Activated CD4-positive, alpha-beta T cell treated with anti-CD3 and anti-CD28 coated beads, Interleukin-2, amount 50 U/mL, for 1 hour (primary cell): Measurements from ENCODE around the gene TAF4.

Experiments used
- DNase-seq: peaks from one replicate; pipeline ENCODE4 v3.0.0-alpha.2; 2020

The TAF4 gene

DNA sequence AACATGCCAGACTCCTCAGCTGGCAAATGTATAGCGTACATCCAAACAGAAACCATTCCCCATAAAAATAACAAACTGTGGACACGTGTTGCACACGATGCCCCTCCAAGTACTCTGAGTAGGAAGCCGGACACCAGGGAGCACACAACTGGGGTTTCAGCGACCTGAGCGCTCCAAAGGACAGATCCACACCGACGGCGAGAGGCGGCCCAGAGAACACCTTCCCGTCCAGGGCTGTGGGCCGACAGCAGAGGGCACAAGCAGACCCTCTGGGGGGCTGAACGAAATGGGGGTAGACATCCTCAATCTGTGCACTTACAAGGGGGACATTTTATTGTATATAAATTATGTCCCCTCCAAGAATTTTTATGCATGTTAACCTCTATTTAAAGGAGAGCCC lies 24.7 kb downstream of the TAF4 start:
- DNase-seq = no peak

DNA sequence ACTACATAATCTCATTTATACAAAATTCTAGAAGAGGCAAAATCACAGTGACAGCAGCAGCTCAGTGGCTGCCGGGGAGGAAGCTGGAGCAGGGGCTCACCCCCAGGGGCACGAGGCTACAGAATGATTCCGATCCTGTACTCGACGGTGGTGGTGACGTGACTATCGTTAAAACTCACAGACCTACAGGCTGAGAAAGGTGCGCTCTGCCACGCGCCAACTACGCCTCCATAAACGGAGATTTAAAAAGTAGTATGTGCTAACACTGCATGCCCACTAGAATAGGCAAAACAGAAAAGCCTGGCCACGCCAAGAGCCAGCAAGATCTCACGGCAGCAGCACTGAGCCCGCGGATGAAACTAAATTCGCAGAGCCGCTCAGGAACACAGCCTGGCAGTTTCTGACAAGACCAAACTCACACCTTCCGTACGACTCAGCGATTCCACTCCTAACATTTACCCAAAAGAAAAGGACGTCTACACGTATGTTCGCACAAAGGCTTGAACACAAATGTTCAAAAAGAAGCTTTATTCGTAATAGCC lies 25.2 kb downstream of the TAF4 start:
- DNase-seq = no peak

- DNase-seq = no peak
These were observed 25.9 kb downstream of the TAF4 start for GRCh38 chr20:62039738-62040137.

DNA sequence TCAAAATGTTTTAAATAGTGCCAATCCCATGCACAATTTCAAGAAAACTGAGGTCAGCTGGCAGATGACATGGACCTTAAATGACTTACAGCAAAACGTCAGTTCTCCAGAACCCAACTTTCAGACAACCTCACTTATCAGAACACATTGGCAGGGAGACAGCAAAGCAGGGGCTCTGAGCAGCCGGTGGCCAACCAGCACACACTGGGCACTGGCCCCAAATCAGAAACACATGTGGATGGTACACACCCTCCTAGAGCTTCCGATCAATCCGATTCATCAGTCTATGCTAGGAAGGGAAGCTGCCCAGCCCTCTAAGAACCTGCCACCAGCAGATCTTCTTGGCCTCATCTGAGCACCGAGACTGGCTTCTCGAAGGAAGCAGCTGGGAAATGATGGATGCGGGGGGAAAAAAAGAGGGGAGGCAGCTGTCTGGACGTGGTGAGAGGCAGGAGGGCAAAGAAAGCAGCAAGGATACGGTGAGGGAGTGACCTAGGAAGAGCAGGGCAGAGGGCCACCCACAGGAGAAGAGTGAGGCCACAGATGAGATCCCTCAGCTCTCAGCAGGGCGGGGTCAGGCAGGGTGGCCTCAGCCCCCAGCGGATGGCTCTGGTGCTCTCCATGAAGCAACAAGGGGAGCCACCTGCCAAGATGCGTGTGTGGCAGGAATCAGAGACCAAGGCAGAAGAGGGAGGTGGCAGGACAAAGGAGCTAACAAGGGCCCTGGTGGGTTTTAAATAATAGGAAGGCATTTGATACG lies 32.9 kb downstream of the TAF4 start:
- DNase-seq = no peak

GRCh38 chr20:62031462-62032092 lies 34.1 kb downstream of the TAF4 start:
- no peak for DNase-seq

DNA sequence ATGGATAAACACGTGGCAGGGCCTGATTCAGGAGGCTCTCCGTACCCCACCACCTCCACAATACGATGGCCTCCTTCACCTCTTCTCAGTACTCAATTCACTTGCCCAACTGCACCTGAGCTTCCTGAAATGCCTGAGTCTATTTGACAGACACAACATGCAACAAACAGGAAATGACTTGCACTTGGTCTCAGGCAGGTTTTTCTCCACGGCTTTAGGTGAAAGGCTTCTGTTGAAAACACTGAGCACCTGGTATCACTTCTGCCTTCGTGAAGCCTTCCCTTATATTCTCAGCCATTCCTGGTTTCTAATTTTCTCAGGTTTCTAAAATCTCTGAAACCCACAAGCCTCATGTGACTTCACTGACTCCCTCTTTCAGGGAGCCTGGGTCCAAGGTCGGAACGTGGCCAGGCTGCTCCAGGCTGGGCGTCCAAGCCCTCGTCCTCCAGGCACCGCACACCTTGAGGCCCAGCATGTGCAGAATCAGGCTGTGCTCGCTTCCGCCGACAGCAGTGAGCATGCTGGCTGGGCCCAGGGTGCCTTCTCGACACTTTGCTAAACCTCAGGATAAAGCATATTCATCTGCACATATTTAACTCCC lies 34.7 kb downstream of the TAF4 start:
- peak; percentile 25 for DNase-seq

- DNase-seq = no peak
These were observed 35.3 kb downstream of the TAF4 start for GRCh38 chr20:62030357-62030756.

- no peak for DNase-seq
These were observed 35.7 kb downstream of the TAF4 start for GRCh38 chr20:62029949-62030348.

DNA sequence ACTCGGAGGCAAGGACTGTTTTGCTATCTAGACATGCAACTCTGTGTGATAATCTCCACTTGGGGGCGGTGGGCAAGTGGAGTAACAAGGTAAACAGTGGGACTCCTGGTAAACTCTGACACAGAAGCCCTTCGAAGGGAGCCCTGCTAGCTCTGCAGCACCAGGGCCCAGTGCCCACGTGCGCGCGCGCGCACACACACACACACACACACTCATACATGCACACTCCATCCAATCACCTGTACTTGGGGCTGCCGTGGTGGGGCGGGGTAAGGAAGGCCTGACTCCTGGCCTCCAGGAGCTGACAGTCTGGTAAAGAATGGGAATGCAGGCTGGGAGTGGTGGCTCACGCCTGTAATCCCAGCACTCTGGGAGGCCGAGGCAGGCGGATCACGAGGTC lies 36.4 kb downstream of the TAF4 start:
- no peak for DNase-seq

GRCh38 chr20:62028384-62028783 lies 37.3 kb downstream of the TAF4 start:
- DNase-seq = no peak

GRCh38 chr20:62027698-62028321 lies 37.9 kb downstream of the TAF4 start:
- DNase-seq = no peak

- no peak for DNase-seq
These were observed 38.6 kb downstream of the TAF4 start for GRCh38 chr20:62027116-62027515.

DNA sequence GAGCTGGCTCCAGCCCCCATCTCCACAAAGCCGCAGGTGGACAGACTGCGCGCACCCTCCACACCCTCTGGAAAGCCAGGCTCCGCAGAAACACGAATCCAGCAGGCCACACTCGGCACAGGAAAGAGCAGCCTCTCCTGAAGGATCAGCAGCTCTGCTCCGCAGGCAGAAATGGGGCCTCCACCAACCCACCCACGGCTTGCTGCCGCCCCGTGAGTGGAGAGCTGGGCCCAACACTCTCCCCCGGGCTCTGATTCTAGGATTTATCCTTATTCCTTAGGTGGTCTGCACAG lies 39.2 kb downstream of the TAF4 start:
- DNase-seq = no peak

DNA sequence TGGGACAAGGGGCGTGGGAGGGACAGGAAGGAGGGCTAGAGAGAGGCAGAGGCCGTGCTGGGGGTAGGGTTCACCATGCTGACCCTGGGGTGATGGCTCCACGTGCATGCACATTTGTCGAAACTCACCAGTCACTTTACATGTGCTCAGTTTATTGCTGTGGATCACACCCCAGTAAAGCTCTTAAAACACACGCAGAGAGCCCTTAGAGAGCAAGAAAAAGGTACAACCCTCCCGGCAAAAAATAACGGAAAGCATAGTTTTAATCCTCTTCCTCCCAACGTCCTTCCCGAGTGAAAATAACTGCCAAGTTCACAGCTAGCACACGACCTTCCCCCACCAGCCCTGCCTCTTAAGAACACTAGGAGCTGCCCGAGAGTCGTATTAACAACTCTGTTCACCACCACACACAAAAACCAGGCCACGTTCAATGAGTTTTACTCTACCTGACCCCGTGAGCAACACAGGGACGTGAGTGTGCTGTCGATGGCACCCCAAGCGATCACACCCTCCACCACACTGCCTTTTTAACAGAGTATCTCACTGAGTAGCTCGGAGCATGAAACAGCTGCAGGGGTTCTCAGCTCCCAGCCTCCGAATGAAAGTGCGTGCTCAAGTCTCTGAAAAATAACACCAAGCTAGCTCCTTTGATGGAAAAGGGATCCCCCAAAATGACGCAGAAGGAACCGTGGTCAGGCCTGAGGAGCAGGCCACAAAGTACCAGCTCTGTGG lies 39.7 kb downstream of the TAF4 start:
- DNase-seq = peak; percentile 8

DNA sequence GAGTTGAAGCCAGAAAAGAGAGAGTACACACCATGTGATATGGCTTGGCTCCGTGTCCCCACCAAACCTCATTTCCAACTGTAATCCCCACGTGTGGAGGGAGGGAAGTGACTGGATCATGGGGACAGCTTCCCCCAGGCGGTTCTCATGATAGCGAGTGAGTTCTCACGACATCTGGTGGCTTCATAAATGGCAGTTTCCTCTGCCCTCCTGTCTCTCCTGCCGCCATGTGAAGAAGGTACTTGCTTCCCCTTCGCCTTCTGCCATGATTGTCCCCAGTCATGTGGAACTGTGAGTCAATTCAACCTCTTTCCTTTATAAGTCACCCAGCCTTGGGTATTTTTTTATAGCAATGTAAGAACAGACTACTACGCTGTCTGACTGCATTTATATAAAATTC lies 40.3 kb downstream of the TAF4 start:
- DNase-seq = no peak

GRCh38 chr20:62023935-62024334 lies 41.7 kb downstream of the TAF4 start:
- DNase-seq = no peak

DNA sequence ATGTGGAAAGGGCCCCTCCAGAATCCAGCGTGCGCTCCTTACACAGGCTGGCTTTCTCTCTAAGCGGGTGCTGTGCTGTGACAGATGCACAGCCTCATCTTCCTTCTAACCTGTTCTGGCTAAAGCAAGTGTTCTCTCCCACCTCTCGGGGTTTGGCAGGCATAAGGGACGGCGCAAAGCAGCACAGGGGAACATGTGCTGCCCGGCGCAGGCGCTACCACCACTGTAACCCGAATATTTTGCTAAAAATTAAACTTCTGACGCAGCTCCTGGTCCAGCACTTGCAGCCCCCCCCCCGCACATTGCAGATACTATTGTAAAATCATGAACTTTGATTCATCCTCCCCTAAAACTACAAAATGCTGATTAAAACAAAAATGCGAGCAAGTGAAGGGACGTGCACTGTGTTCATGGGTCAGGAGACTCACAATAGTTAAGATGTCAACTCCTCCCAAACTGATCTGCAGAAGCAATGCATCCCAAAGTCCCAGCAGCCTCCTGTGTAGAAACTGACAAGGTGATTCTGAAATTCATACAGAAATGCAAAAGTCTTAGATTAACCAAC lies 43.0 kb downstream of the TAF4 start:
- no peak for DNase-seq

DNA sequence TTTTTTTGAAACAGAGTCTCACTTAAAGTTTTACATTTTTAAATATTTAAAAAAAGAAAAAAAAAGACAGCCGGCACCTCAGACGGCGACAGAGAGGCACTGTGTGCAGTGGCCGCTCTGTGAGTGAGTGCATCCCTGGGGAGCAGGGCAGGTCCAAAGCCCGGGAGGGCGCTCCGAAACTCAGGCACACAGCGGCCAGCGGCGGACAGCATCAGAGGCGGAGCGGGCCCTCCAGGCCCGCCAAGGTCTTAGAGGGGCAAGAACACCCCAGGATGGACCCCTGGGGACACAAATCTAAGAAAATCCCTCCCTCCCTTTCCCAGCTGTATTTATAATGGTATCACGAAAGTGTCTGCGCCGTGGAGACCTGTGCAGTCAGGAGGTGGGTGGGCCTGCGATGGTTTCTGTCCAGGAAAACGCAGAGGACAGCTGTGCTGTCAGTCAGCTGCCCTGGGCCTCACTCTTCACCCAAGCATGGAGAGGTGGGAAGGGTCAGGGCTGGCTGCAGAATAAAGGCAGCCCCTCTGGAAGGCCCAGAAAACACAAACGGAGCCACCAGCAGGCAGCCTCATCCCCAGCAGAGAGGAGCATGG lies 43.8 kb downstream of the TAF4 start:
- DNase-seq = no peak

DNA sequence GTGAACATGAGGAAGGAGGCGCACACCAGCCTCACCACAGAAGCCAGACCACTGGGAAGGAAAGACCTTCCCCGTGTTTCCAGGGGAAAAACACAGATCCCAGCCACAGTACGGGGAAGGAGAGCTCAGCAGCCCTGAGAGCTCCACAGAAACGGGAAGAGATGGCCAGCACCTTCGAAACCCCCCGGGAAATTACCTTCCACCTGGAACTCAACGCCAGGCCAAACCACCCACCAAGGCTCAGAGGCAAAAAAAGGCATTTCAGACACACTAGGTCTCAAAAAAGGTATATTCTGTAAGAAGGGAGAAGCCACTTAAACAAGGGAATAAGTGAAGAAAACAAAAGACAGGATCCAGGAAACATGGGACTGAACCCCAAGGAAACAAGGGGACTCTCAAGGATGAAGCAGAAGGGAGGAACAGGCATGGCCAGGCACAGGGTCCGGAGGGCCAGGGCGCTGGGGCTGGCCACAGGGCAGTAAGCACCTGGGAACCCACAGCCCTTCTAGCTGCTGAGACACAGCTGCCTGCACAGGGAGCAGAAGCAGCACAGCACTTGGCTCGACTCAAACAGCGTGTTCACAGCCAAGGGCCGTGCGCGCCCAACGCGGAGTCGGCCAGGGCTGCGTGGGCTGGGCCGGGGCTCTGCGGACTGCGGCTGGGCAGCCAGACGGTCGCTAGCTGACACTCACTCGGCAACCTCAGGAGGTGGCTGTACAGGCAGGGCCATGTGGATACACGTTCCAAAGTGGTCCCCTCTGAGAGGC lies 44.6 kb downstream of the TAF4 start:
- DNase-seq = no peak

DNA sequence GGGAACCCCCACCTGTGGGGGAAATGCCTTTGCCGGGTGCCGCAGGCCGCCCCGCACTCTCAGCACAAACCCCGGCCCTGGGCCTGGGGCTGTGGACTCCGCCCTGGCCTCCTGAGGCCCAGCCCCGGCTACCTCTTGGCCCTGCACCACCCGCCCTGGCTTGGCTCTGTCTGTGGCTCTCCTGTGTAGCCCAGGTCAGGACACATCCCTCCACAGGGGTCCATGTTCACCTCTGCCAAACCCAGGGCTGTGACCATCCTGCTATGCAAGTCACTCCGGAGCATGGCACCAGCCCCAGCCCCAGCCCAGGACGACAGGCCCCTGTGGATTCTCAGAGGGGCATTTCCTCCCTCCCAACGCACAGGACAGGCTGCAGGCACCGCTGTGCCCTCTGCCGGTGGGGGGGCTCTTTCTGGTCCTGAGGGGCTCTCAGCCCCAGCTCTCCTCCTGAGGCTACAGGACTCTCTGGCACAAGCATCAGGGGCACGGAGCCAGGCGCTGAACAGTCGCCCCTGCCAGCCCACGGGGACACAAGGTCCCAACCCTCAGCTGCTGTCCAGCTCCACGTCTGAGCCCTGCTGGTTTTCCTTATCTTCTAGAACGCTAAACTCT lies 45.7 kb downstream of the TAF4 start:
- DNase-seq = no peak

- DNase-seq = no peak
These were observed 46.4 kb downstream of the TAF4 start for GRCh38 chr20:62019144-62019805.
